Esophagus squamous epithelium (tissue), 5 donors: ENCODE measurements around the gene DOCK2. TPM values are rescaled to one million over a fixed set of nuclear protein-coding genes. Genes with fewer than 3 reads are reported as not detected.

Experiments used
- DNase-seq: peaks from one replicate; lab custom pipeline; 2025; lab: John Stamatoyannopoulos, UW
- H3K27ac ChIP-seq, 4 donors: fragments of 200-600 bp; sonication (generic); one replicate each; pipeline ENCODE4 v1.5.1; 2016 to 2019; ENCODE audit warnings: mild to moderate bottlenecking in 1 of 4
- H3K27me3 ChIP-seq, 4 donors: fragments of 200-600 bp; sonication (generic); 1 replicate in 3 of 4; 2 replicates in 1 of 4; pipeline versions ENCODE4 v1.5.1 to v1.6.0; 2017 to 2021; ENCODE audit warnings: antibody characterized with exemption in 1 of 4
- H3K36me3 ChIP-seq, 3 donors: fragments of 200-600 bp; sonication (generic); one replicate each; pipeline ENCODE4 v1.5.1; 2016 to 2019
- H3K4me1 ChIP-seq, 3 donors: fragments of 200-600 bp; sonication (generic); one replicate each; pipeline ENCODE4 v1.5.1; 2017 to 2019
- H3K4me3 ChIP-seq, 4 donors: fragments of 200-600 bp; sonication (generic); 1 replicate in 3 of 4; 2 replicates in 1 of 4; pipeline ENCODE4 v1.5.1; 2016 to 2019; ENCODE audit warnings: mild to moderate bottlenecking in 2 of 4, moderate library complexity in 1 of 4
- H3K9me3 ChIP-seq, 3 donors: fragments of 200-600 bp; sonication (generic); one replicate each; pipeline ENCODE4 v1.5.1; 2016 to 2019
- CTCF ChIP-seq, 6 experiments: fragments of 450-650 bp in 4 of 6; fragments of 200-600 bp in 2 of 6; sonication (generic) in 2 of 6; IDR thresholded peaks; one replicate each; pipeline ENCODE4 v1.5.1; 2016 to 2019; ENCODE audit warnings: antibody characterized with exemption in 6 of 6, mild to moderate bottlenecking in 4 of 6, moderate library complexity in 4 of 6
- POLR2A ChIP-seq, 4 donors: fragments of 450-650 bp; IDR thresholded peaks; one replicate each; pipeline ENCODE4 v1.6.1; 2017; ENCODE audit warnings: antibody characterized with exemption in 4 of 4, mild to moderate bottlenecking in 4 of 4, moderate library complexity in 3 of 4
- WGBS, 2 donors: methylation state at CpG; one replicate each; pipeline ENCODE4 v1.1.5; 2018; 5-methylcytosine and 5-hydroxymethylcytosine counted together
- intact Hi-C: fragments of 100-400 bp; cut with DNase I; formaldehyde crosslinking; loops from one replicate; pipeline ENCODE4 v1.15.0; 2022
- total RNA-seq, 4 donors: library from RNA; depleted of rRNA; stranded (reverse); fragments of >200 nt; gene quantifications; one replicate each; pipeline ENCODE4 v1.1.0, GENCODE V29; 2016
- donor health status: DM: yes; HTN: yes; CAD: no.

The DOCK2 gene
- total RNA-seq, 4 donors from 2014 or later, result 4.1 to 14.5 (median 10.0) TPM

- Histone ChIP-seq H3K4me1 (no peaks in the 10 kb centered on the region), H3K9me3 (no peaks in the 10 kb centered on the region), H3K4me3 (no peak overlapping the region), H3K27ac (no peak overlapping the region), H3K36me3 (no peaks in the 10 kb centered on the region), H3K27me3 (no peaks in the 10 kb centered on the region)
- 67 to 68% methylated on average over 3 to 7 of the region's 7 CpGs for WGBS, 2 donors
- DNase-seq, result no peak
- TF ChIP-seq CTCF (IDR thresholded peaks at IDR 0.05) (no peak), POLR2A (IDR thresholded peaks at IDR 0.05) (no peak)
- intact Hi-C loops, result no loop called here
Measured at GRCh38 chr5:170075696-170076095, 438.6 kb downstream of the DOCK2 start.

- Histone ChIP-seq H3K9me3 (no peaks in the 10 kb centered on the region), H3K27me3 (no peaks in the 10 kb centered on the region), H3K4me3 (no peak overlapping the region), H3K4me1 (no peaks in the 10 kb centered on the region), H3K36me3 (no peaks in the 10 kb centered on the region), H3K27ac (no peak overlapping the region)
- DNase-seq, result no peak
- TF ChIP-seq CTCF (IDR thresholded peaks at IDR 0.05), result no peak
- 100% methylated on average over 1 of the region's 1 CpG for WGBS, 2 donors
- intact Hi-C loops, result no loop called here
Measured at GRCh38 chr5:170076211-170076610, 439.1 kb downstream of the DOCK2 start.

GRCh38 chr5:170076739-170077138 is 439.7 kb downstream of the DOCK2 start:
- H3K27me3 ChIP-seq, result no peaks in the 10 kb centered on the region
- TF ChIP-seq POLR2A (IDR thresholded peaks at IDR 0.05), result no peak
- no peak for TF ChIP-seq CTCF (IDR thresholded peaks at IDR 0.05)
- intact Hi-C loops, result no loop called here

GRCh38 chr5:170077526-170077925 is 440.5 kb downstream of the DOCK2 start:
- no peaks in the 10 kb centered on the region for H3K9me3 ChIP-seq
- DNase-seq, result no peak
- no peak for TF ChIP-seq POLR2A (IDR thresholded peaks at IDR 0.05)
- TF ChIP-seq CTCF (IDR thresholded peaks at IDR 0.05), result no peak
- 88 to 91% methylated on average over 4 to 5 of the region's 5 CpGs for WGBS, 2 donors
- no peaks in the 10 kb centered on the region for H3K4me1 ChIP-seq
- no peak overlapping the region for H3K4me3 ChIP-seq
- intact Hi-C loops, result no loop called here
- H3K27ac ChIP-seq, result no peak overlapping the region
- no peaks in the 10 kb centered on the region for H3K27me3 ChIP-seq
- no peaks in the 10 kb centered on the region for H3K36me3 ChIP-seq

More at GRCh38 chr5:170076739-170077138, 439.7 kb downstream of the DOCK2 start:
- no peaks in the 10 kb centered on the region for H3K4me1 ChIP-seq
- DNase-seq, result no peak
- H3K4me3 ChIP-seq, result no peak overlapping the region
- no peak overlapping the region for H3K27ac ChIP-seq
- no peaks in the 10 kb centered on the region for H3K9me3 ChIP-seq
- no peaks in the 10 kb centered on the region for H3K36me3 ChIP-seq

- Histone ChIP-seq H3K9me3 (no peaks in the 10 kb centered on the region), H3K36me3 (no peaks in the 10 kb centered on the region), H3K4me1 (no peaks in the 10 kb centered on the region), H3K27me3 (no peaks in the 10 kb centered on the region), H3K27ac (no peak overlapping the region), H3K4me3 (no peak overlapping the region)
- TF ChIP-seq POLR2A (IDR thresholded peaks at IDR 0.05) (no peak), CTCF (IDR thresholded peaks at IDR 0.05) (no peak)
- WGBS, 2 donors, result 68 to 78% methylated on average over 3 of the region's 3 CpGs
- DNase-seq, result no peak
- intact Hi-C loops, result no loop called here
Measured at GRCh38 chr5:170078458-170078857, 441.4 kb downstream of the DOCK2 start.
